Measurements from ENCODE around the gene CRTC1.

The CRTC1 gene

GRCh38 chr19:18683109-18683957 lies at the start of gene CRTC1:
Gene CRTC1, plus strand, starts transcription at chr19:18683680. Its CDS starts 23 bp downstream, at chr19:18683703.
- DNase-seq = peak; percentile 93 to 94

- no peak for DNase-seq
Measured at GRCh38 chr19:18634612-18635297, 48.7 kb upstream of the CRTC1 start.

GRCh38 chr19:18635831-18636182 lies 47.7 kb upstream of the CRTC1 start:
- DNase-seq = no peak

- DNase-seq = peak; percentile 99 to 100
Measured at GRCh38 chr19:18636183-18636968, 47.1 kb upstream of the CRTC1 start.

GRCh38 chr19:18636969-18637629 lies 46.4 kb upstream of the CRTC1 start, which contains the start of gene KLHL26:
Gene KLHL26, plus strand, starts transcription at chr19:18637028. Its CDS starts 27 bp downstream, at chr19:18637055.
- DNase-seq = no peak

- no peak for DNase-seq
Measured at GRCh38 chr19:18637673-18638630, 45.5 kb upstream of the CRTC1 start.

- DNase-seq = no peak
Measured at GRCh38 chr19:18639706-18640243, 43.7 kb upstream of the CRTC1 start.

GRCh38 chr19:18644196-18645034 lies 39.1 kb upstream of the CRTC1 start:
- no peak for DNase-seq

GRCh38 chr19:18645035-18645511 lies 38.4 kb upstream of the CRTC1 start:
- DNase-seq = no peak

- no peak for DNase-seq
Measured at GRCh38 chr19:18646535-18647370, 36.7 kb upstream of the CRTC1 start.

- DNase-seq = no peak
Measured at GRCh38 chr19:18647371-18647767, 36.1 kb upstream of the CRTC1 start.

GRCh38 chr19:18647807-18648206 lies 35.7 kb upstream of the CRTC1 start:
- DNase-seq = no peak

GRCh38 chr19:18648973-18649315 lies 34.5 kb upstream of the CRTC1 start:
- DNase-seq = no peak

- DNase-seq = no peak
Measured at GRCh38 chr19:18649371-18650020, 34.0 kb upstream of the CRTC1 start.

- DNase-seq = no peak
Measured at GRCh38 chr19:18650021-18650390, 33.5 kb upstream of the CRTC1 start.

- DNase-seq = no peak
Measured at GRCh38 chr19:18650468-18651041, 32.9 kb upstream of the CRTC1 start.

GRCh38 chr19:18651300-18651699 lies 32.2 kb upstream of the CRTC1 start:
- no peak for DNase-seq

GRCh38 chr19:18651733-18652132 lies 31.7 kb upstream of the CRTC1 start:
- no peak for DNase-seq

Data from activated CD4-positive, alpha-beta T cell treated with anti-CD3 and anti-CD28 coated beads, Interleukin-2, amount 50 U/mL, for 4 hours (primary cell).